ENCODE results near the gene IFNAR1. TPM values are rescaled to one million over a fixed set of nuclear protein-coding genes. Genes with fewer than 3 reads are reported as not detected.

The IFNAR1 gene
- total RNA-seq, 1 experiment from 2014 or later, result 14.2 TPM

- no peaks in the 10 kb centered on the region for H3K4me1 ChIP-seq (ENCODE audit: insufficient read depth, low read length)
- H2AK5ac ChIP-seq (ENCODE audit: insufficient read length, low read length), result no peak overlapping the region
- H2BK5ac ChIP-seq (ENCODE audit: insufficient read length, low read length), result no peak overlapping the region
- H2BK120ac ChIP-seq (ENCODE audit: low read depth, low read length, poor library complexity, severe bottlenecking), result no peak overlapping the region
- H4K91ac ChIP-seq (ENCODE audit: insufficient read length, low read depth, low read length), result no peak overlapping the region
- no peak overlapping the region for H3K27ac ChIP-seq (ENCODE audit: insufficient read length, low read depth, low read length)
- H3K27me3 Mint-ChIP-seq (ENCODE audit: low read depth), result no peaks in the 10 kb centered on the region
- no peak overlapping the region for H4K5ac ChIP-seq (ENCODE audit: insufficient read length, low read depth, low read length)
- H3K23me2 ChIP-seq (ENCODE audit: insufficient read length, low read depth, low read length, poor library complexity, severe bottlenecking), result no peaks in the 10 kb centered on the region
- no peaks in the 10 kb centered on the region for H3K9me3 ChIP-seq (ENCODE audit: control insufficient read depth, low read depth, low read length)
- no peak overlapping the region for H3K18ac ChIP-seq (ENCODE audit: insufficient read length, low read depth, low read length)
- H3K36me3 Mint-ChIP-seq (ENCODE audit: insufficient read depth in 1 of 3, low read depth in 3 of 3), result no peaks in the 10 kb centered on the region
- no peak for TF ChIP-seq CTCF (conservative IDR thresholded peaks at IDR 0.05)
- H2BK15ac ChIP-seq (ENCODE audit: low read depth, low read length), result no peak overlapping the region
- H4K20me1 ChIP-seq (ENCODE audit: control insufficient read depth, insufficient read depth, insufficient read length), result no peaks in the 10 kb centered on the region
- no peak overlapping the region for H3K23ac ChIP-seq (ENCODE audit: insufficient read length, low read depth, low read length)
- peaks cover 11 to 13% of the 10 kb centered on the region in 2 experiments for H3K4me1 Mint-ChIP-seq
- no peak overlapping the region for H3K27ac Mint-ChIP-seq
- H2AFZ ChIP-seq (ENCODE audit: low read length), result no peak overlapping the region
- no peak overlapping the region for H3K56ac ChIP-seq (ENCODE audit: insufficient read length, low read depth, low read length)
- DNase-seq, result no peak
- H4K8ac ChIP-seq (replicated peaks; ENCODE audit: insufficient read length, low read depth, low read length), result no peak overlapping the region
- H3K79me1 ChIP-seq (ENCODE audit: insufficient read depth, low read depth, low read length, poor library complexity, severe bottlenecking), result no peaks in the 10 kb centered on the region
- H3K9ac ChIP-seq (ENCODE audit: extremely low read depth, insufficient read length, low read length), result no peak overlapping the region
- no peak overlapping the region for H3K4me2 ChIP-seq (ENCODE audit: insufficient read depth, insufficient read length, low read length)
- no peak overlapping the region for H3K4me3 Mint-ChIP-seq
- no peak overlapping the region for H2BK20ac ChIP-seq (ENCODE audit: low read depth, low read length, poor library complexity, severe bottlenecking)
- no peaks in the 10 kb centered on the region for H3K27me3 ChIP-seq (ENCODE audit: insufficient read depth, low read length)
- H3T11ph ChIP-seq (ENCODE audit: low read length), result no peak overlapping the region
- no peaks in the 10 kb centered on the region for H3K9me3 Mint-ChIP-seq
- H2BK12ac ChIP-seq (ENCODE audit: insufficient read length, low read depth, low read length), result no peak overlapping the region
- no peak overlapping the region for H3K4ac ChIP-seq (ENCODE audit: low read depth, low read length)
- H3K79me2 ChIP-seq (ENCODE audit: insufficient read depth, low read length), result no peaks in the 10 kb centered on the region
- no CpG with 5 or more reads among the region's 7 CpGs for WGBS (ENCODE audit: extremely low coverage, insufficient read length, low lambda C conversion rate)
- no peak overlapping the region for H3K14ac ChIP-seq (ENCODE audit: insufficient read depth, low read length)
Measured at GRCh38 chr21:33302055-33302454, 22.7 kb upstream of the IFNAR1 start.
